OCI-LY3 (cell line): ENCODE measurements around the gene LSG1.

Source experiments
- H2AFZ ChIP-seq: fragments of 200-600, 300-600 bp; shearing (Covaris generic); 2 replicates; pipeline ENCODE4 v1.6.0; 2014; ENCODE audit warnings: antibody characterized with exemption, low read depth, low read length
- H3K27ac ChIP-seq: fragments of 200-600, 300-600 bp; sonication (generic); 2 replicates; pipeline ENCODE4 v1.5.1; 2014; ENCODE audit warnings: mild to moderate bottlenecking, low read length, moderate library complexity, mixed read lengths
- H3K27me3 ChIP-seq: fragments of 200-600, 300-600 bp; sonication (generic); 2 replicates; pipeline ENCODE4 v1.6.1; 2014; ENCODE audit warnings: low read depth, low read length, mixed read lengths
- H3K36me3 ChIP-seq: fragments of 200-600, 300-600 bp; sonication (generic); replicated peaks from 2 replicates; pipeline ENCODE3; 2014; ENCODE audit warnings: low read depth, low read length, mixed read lengths
- H3K4me1 ChIP-seq: fragments of 300-600, 200-600 bp; sonication (generic); 2 replicates; pipeline ENCODE4 v1.6.1; 2014; ENCODE audit warnings: low read length, mixed read lengths
- H3K4me2 ChIP-seq: fragments of 200-600, 300-600 bp; sonication (generic); 2 replicates; pipeline ENCODE4 v1.6.1; 2014; ENCODE audit warnings: low read length, mixed read lengths
- H3K4me3 ChIP-seq: fragments of 300-600, 200-600 bp; sonication (generic); 2 replicates; pipeline ENCODE4 v1.5.1; 2014; ENCODE audit warnings: antibody characterized with exemption, mild to moderate bottlenecking, low read length, moderate library complexity
- H3K79me2 ChIP-seq: fragments of 300-600, 200-600 bp; shearing (Covaris generic); 2 replicates; pipeline ENCODE4 v1.6.1; 2014; ENCODE audit warnings: mild to moderate bottlenecking, low read length, mixed read lengths
- H3K9ac ChIP-seq: fragments of 300-600, 200-600 bp; shearing (Covaris generic); 2 replicates; pipeline ENCODE4 v1.6.0; 2014; ENCODE audit warnings: mild to moderate bottlenecking, low read length, moderate library complexity
- H3K9me3 ChIP-seq: fragments of 200-600, 300-600 bp; shearing (Covaris generic); 2 replicates; pipeline ENCODE4 v1.6.1; 2014; ENCODE audit warnings: low read length, mixed read lengths; ENCODE audit not compliant: insufficient read depth
- H4K20me1 ChIP-seq: fragments of 200-600, 300-600 bp; sonication (generic); 2 replicates; pipeline ENCODE4 v1.6.1; 2016; ENCODE audit warnings: low read length, mixed read lengths; ENCODE audit not compliant: insufficient read depth
- CTCF ChIP-seq: fragments of 200-600, 300-600 bp; sonication (generic); IDR thresholded peaks from 2 replicates; pipeline ENCODE4 v1.5.1; 2014; ENCODE audit warnings: antibody characterized with exemption, low read length, low read depth
- EZH2phosphoT487 ChIP-seq: fragments of 200-600 bp; shearing (Covaris generic); IDR thresholded peaks from 2 replicates; pipeline ENCODE4 v1.6.1; 2018; ENCODE audit warnings: antibody characterized with exemption, mixed run types, low read depth

Gene LSG1

DNA sequence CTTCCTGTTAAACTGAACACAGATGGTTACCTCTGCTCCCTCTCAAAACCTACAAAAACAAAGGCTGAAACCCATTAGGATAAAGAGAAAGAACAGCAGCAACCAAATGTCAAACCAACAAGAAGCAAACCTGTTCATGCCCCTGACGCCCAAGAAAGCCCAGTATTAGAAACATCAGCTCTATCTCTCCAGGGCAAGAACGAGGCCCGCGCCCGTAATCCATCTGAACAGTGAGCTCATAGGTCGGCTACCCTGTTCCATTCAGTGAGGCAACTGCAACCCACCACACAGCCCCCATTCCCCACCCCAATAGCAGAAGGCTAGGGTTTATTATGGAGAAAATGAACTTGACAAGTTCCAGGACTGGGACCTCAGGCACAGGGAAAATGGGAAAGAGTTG, 10.0 kb downstream of the LSG1 start:
- Histone ChIP-seq H3K4me1 (no peaks in the 10 kb centered on the region), H3K9ac (no peak overlapping the region)
- TF ChIP-seq CTCF = no peak
- no peak for TF ChIP-seq EZH2phosphoT487

GRCh38 chr3:194661374-194661773, 10.6 kb downstream of the LSG1 start:
- TF ChIP-seq EZH2phosphoT487 = no peak
- TF ChIP-seq CTCF = no peak
- Histone ChIP-seq H3K27me3 (no peaks in the 10 kb centered on the region), H3K9me3 (no peaks in the 10 kb centered on the region), H3K4me2 (no peak overlapping the region), H3K79me2 (no peaks in the 10 kb centered on the region), H4K20me1 (no peaks in the 10 kb centered on the region), H3K27ac (no peak overlapping the region), H3K4me3 (no peak overlapping the region), H2AFZ (no peak overlapping the region), H3K36me3 (peaks cover 44% of the 10 kb centered on the region), H3K4me1 (no peaks in the 10 kb centered on the region), H3K9ac (no peak overlapping the region)

More for the DNA sequence above, 10.0 kb downstream of the LSG1 start:
- Histone ChIP-seq H3K9me3 (no peaks in the 10 kb centered on the region), H4K20me1 (no peaks in the 10 kb centered on the region), H3K79me2 (no peaks in the 10 kb centered on the region), H3K4me2 (no peak overlapping the region), H3K4me3 (no peak overlapping the region), H3K27me3 (no peaks in the 10 kb centered on the region), H2AFZ (no peak overlapping the region), H3K27ac (no peak overlapping the region), H3K36me3 (peaks cover 44% of the 10 kb centered on the region)

- Histone ChIP-seq H3K9ac (no peak overlapping the region), H3K36me3 (peaks cover 31% of the 10 kb centered on the region)
These were observed 12.2 kb downstream of the LSG1 start for GRCh38 chr3:194659778-194660177.

More at GRCh38 chr3:194659778-194660177, 12.2 kb downstream of the LSG1 start:
- no peak overlapping the region for H3K27ac ChIP-seq
- H3K4me2 ChIP-seq = no peak overlapping the region
- no peaks in the 10 kb centered on the region for H3K9me3 ChIP-seq
- H3K4me1 ChIP-seq = peaks cover 6% of the 10 kb centered on the region
- H4K20me1 ChIP-seq = no peaks in the 10 kb centered on the region; the same call in 1 of the 2 replicates
- no peak for TF ChIP-seq EZH2phosphoT487
- no peak for TF ChIP-seq CTCF
- no peaks in the 10 kb centered on the region for H3K79me2 ChIP-seq
- no peak overlapping the region for H2AFZ ChIP-seq
- H3K27me3 ChIP-seq = no peaks in the 10 kb centered on the region
- no peak overlapping the region for H3K4me3 ChIP-seq
